ENCODE results near the gene MFSD6.

- TF ChIP-seq, protein P1, sequence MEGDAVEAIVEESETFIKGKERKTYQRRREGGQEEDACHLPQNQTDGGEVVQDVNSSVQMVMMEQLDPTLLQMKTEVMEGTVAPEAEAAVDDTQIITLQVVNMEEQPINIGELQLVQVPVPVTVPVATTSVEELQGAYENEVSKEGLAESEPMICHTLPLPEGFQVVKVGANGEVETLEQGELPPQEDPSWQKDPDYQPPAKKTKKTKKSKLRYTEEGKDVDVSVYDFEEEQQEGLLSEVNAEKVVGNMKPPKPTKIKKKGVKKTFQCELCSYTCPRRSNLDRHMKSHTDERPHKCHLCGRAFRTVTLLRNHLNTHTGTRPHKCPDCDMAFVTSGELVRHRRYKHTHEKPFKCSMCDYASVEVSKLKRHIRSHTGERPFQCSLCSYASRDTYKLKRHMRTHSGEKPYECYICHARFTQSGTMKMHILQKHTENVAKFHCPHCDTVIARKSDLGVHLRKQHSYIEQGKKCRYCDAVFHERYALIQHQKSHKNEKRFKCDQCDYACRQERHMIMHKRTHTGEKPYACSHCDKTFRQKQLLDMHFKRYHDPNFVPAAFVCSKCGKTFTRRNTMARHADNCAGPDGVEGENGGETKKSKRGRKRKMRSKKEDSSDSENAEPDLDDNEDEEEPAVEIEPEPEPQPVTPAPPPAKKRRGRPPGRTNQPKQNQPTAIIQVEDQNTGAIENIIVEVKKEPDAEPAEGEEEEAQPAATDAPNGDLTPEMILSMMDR (IDR thresholded peaks at IDR 0.05) = no peak
- TF ChIP-seq POLR2A (IDR thresholded peaks at IDR 0.05) = no peak
These were observed 119.8 kb downstream of the MFSD6 start for GRCh38 chr2:190527918-190528317.

Data from esophagus squamous epithelium (tissue), 4 donors.